HepG2 (cell line): Measurements from ENCODE around the gene MMP17. TPM values are rescaled to one million over a fixed set of nuclear protein-coding genes. Genes with fewer than 3 reads are reported as not detected.

Experiments used
- ATAC-seq: fragments of 200-7000 bp; cut with Tn5 transposase; 3 replicates; pipeline ENCODE4 v1.9.1; 2020; ENCODE audit warnings: mild to moderate bottlenecking, moderate library complexity
- BruUV-seq: library from RNA; stranded (reverse); fragments of 400-500 nt; replicated peaks from 2 replicates; lab custom pipeline; 2021; lab: Mats Ljungman, UMichigan
- CTCF ChIA-PET: fragments of 300-600 bp; formaldehyde crosslinking; extraction: SDS; loops from one replicate; lab custom pipeline; 2021; ENCODE audit warnings: low total read pairs, inconsistent platforms, low intra/inter-chr PET ratio; lab: Yijun Ruan, JAX
- POLR2A ChIA-PET: fragments of 350-600 bp; sonication (Branson Sonifier 250); formaldehyde crosslinking; loops from one replicate; lab custom pipeline; 2020; ENCODE audit warnings: antibody characterized with exemption, inconsistent platforms; lab: Yijun Ruan, JAX
- DNase-seq: peaks from one replicate; pipeline ENCODE4 v3.0.0-alpha.2; 2015; ENCODE audit warnings: low spot score
- FAIRE-seq: peaks from 3 replicates; lab custom pipeline; 2011; peaks lifted over from hg19 to GRCh38; lab: Jason Lieb, UNC
- H2AFZ ChIP-seq: one replicate; pipeline ENCODE4 v1.6.1; 2011; ENCODE audit warnings: low read length, inconsistent platforms
- H3K27ac ChIP-seq: fragments of 300-600 bp; 3 replicates; pipeline ENCODE4 v1.8.0; 2011; ENCODE audit warnings: mixed run types, mild to moderate bottlenecking, mixed read lengths, low read length, inconsistent platforms; ENCODE audit not compliant: insufficient read depth; ENCODE audit errors: extremely low read length
- H3K27me3 ChIP-seq, 2 experiments: fragments of 200-600 bp in 1 of 2; 2 replicates in 1 of 2; 3 replicates in 1 of 2; pipeline versions ENCODE4 v1.6.0 to v1.8.0; 2011; ENCODE audit warnings: low read length in 2 of 2, mild to moderate bottlenecking in 2 of 2, moderate library complexity in 2 of 2, inconsistent platforms in 1 of 2; ENCODE audit not compliant: insufficient read depth in 2 of 2, control insufficient read depth in 1 of 2
- H3K36me3 ChIP-seq, 2 experiments: fragments of 200-600 bp in 1 of 2; replicated peaks in 1 of 2; 2 replicates in 1 of 2; 3 replicates in 1 of 2; pipeline versions ENCODE4 v1.5.1 to v1.8.0; 2011; ENCODE audit warnings: low read length in 2 of 2, inconsistent platforms in 1 of 2; ENCODE audit not compliant: insufficient read depth in 2 of 2, control insufficient read depth in 1 of 2
- H3K4me1 ChIP-seq: 2 replicates; pipeline ENCODE4 v1.5.1; 2012; ENCODE audit warnings: low read length, inconsistent platforms; ENCODE audit not compliant: insufficient read depth
- H3K4me2 ChIP-seq: 2 replicates; pipeline ENCODE4 v1.6.0; 2011; ENCODE audit warnings: low read depth, low read length, inconsistent platforms
- H3K4me3 ChIP-seq, 3 experiments: fragments of 200-600 bp in 1 of 3; sonication (generic), shearing (Covaris generic) in 1 of 3; replicated peaks in 1 of 3; 2 replicates each; pipeline ENCODE4 v1.5.1; 2011 to 2016; ENCODE audit warnings: low read length in 3 of 3, inconsistent platforms in 2 of 3, low read depth in 2 of 3, mild to moderate bottlenecking in 2 of 3, control low read depth in 1 of 3, mixed read lengths in 1 of 3; ENCODE audit not compliant: insufficient read depth in 1 of 3
- H3K79me2 ChIP-seq: one replicate; pipeline ENCODE4 v1.6.1; 2011; ENCODE audit warnings: low read length, inconsistent platforms; ENCODE audit not compliant: insufficient read depth
- H3K9ac ChIP-seq: 2 replicates; pipeline ENCODE4 v1.6.0; 2011; ENCODE audit warnings: mild to moderate bottlenecking, low read depth, low read length, inconsistent platforms; ENCODE audit not compliant: insufficient read depth
- H3K9me3 ChIP-seq: 2 replicates; pipeline ENCODE4 v1.5.1; 2012; ENCODE audit warnings: mild to moderate bottlenecking, low read length
- H4K20me1 ChIP-seq: 2 replicates; pipeline ENCODE4 v1.6.0; 2011; ENCODE audit warnings: inconsistent platforms, mild to moderate bottlenecking, low read length, moderate library complexity; ENCODE audit not compliant: insufficient read depth
- AKAP8 ChIP-seq: sonication (generic); formaldehyde crosslinking; IDR thresholded peaks from 2 replicates; pipeline ENCODE4 v1.5.1; 2020; ENCODE audit warnings: mild to moderate bottlenecking, missing genetic modification reagents
- ELF1 ChIP-seq: sonication (generic); formaldehyde crosslinking; IDR thresholded peaks from 2 replicates; pipeline ENCODE4 v1.4.0; 2020; ENCODE audit warnings: missing genetic modification reagents
- FOXP1 ChIP-seq, 2 experiments: fragments of 450-650 bp in 1 of 2; IDR thresholded peaks; 2 replicates each; pipeline ENCODE4 v1.6.1; 2017 to 2018; ENCODE audit warnings: antibody characterized with exemption in 1 of 2
- HMG20B ChIP-seq: conservative IDR thresholded peaks from 2 replicates; pipeline ENCODE4 v1.6.1; 2016; ENCODE audit warnings: missing genetic modification reagents, missing compliant biosample characterization
- HNF1A ChIP-seq, 2 experiments: sonication (generic) in 1 of 2; formaldehyde crosslinking in 1 of 2; IDR thresholded peaks; 2 replicates each; pipeline versions ENCODE4 v1.4.0 to v1.6.1; 2016 to 2020; ENCODE audit warnings: borderline replicate concordance in 1 of 2, low read depth in 1 of 2, mild to moderate bottlenecking in 1 of 2, missing genetic modification reagents in 1 of 2
- ISX ChIP-seq: sonication (generic); formaldehyde crosslinking; conservative IDR thresholded peaks from 2 replicates; pipeline ENCODE4 v1.5.0; 2020; ENCODE audit warnings: missing genetic modification reagents
- KDM3A ChIP-seq: IDR thresholded peaks from 2 replicates; pipeline ENCODE4 v1.6.1; 2018; ENCODE audit warnings: low read depth, missing compliant biosample characterization
- NFE2 ChIP-seq: sonication (generic); formaldehyde crosslinking; IDR thresholded peaks from 2 replicates; pipeline ENCODE4 v1.4.0; 2020; ENCODE audit warnings: missing genetic modification reagents
- NRL ChIP-seq: sonication (generic); formaldehyde crosslinking; IDR thresholded peaks from 2 replicates; pipeline ENCODE4 v1.5.0; 2020; ENCODE audit warnings: missing genetic modification reagents, mild to moderate bottlenecking, moderate library complexity, borderline replicate concordance
- PHF21A ChIP-seq: sonication (generic); formaldehyde crosslinking; IDR thresholded peaks from 2 replicates; pipeline ENCODE4 v1.5.0; 2020; ENCODE audit warnings: mild to moderate bottlenecking, missing genetic modification reagents
- PHF5A ChIP-seq: IDR thresholded peaks from one replicate; pipeline ENCODE4 v1.6.1; 2018; ENCODE audit warnings: low read depth, missing genetic modification reagents; ENCODE audit not compliant: unreplicated experiment
- PTBP1 ChIP-seq: fragments of 200-400 bp; formaldehyde crosslinking; IDR thresholded peaks from 2 replicates; pipeline ENCODE4 v1.6.1; 2018; ENCODE audit warnings: low read length, low read depth; ENCODE audit not compliant: poor library complexity, severe bottlenecking
- TCF7L2 ChIP-seq: IDR thresholded peaks from 2 replicates; pipeline ENCODE4 v1.6.1; 2011; ENCODE audit warnings: mild to moderate bottlenecking, low read depth, low read length, moderate library complexity
- ZC3H13 ChIP-seq: sonication (generic); formaldehyde crosslinking; IDR thresholded peaks from 2 replicates; pipeline ENCODE4 v1.8.1; 2023; ENCODE audit warnings: mild to moderate bottlenecking, missing genetic modification reagents, moderate library complexity
- ZGPAT ChIP-seq: IDR thresholded peaks from 2 replicates; pipeline ENCODE4 v1.6.1; 2016; ENCODE audit warnings: mild to moderate bottlenecking
- ZNF121 ChIP-seq: sonication (generic); formaldehyde crosslinking; IDR thresholded peaks from 2 replicates; pipeline ENCODE4 v1.5.0; 2020; ENCODE audit warnings: mild to moderate bottlenecking, missing genetic modification reagents
- ZNF33B ChIP-seq: sonication (generic); formaldehyde crosslinking; IDR thresholded peaks from 2 replicates; pipeline ENCODE4 v1.5.1; 2020; ENCODE audit warnings: mild to moderate bottlenecking, missing genetic modification reagents
- ZNF432 ChIP-seq: sonication (generic); formaldehyde crosslinking; IDR thresholded peaks from 2 replicates; pipeline ENCODE4 v1.5.0; 2020; ENCODE audit warnings: missing genetic modification reagents, mild to moderate bottlenecking, borderline replicate concordance
- ZNF503 ChIP-seq: sonication (generic); formaldehyde crosslinking; IDR thresholded peaks from 2 replicates; pipeline ENCODE4 v1.4.0; 2020; ENCODE audit warnings: missing genetic modification reagents
- WGBS: methylation state at CpG from one replicate; pipeline ENCODE4 v1.1.6; 2017; ENCODE audit warnings: low lambda C conversion rate; 5-methylcytosine and 5-hydroxymethylcytosine counted together
- in situ Hi-C: cut with HindIII; loops from 2 replicates; pipeline ENCODE4 v1.10.0; 2017; ENCODE audit warnings: low pct_unique_long_range_greater_than_20kb; ENCODE audit not compliant: extremely low pct_ligation_motif_present
- intact Hi-C: fragments of 100-400 bp; cut with micrococcal nuclease; formaldehyde crosslinking; loops from one replicate; pipeline ENCODE4 v1.10.0; 2022; ENCODE audit not compliant: unreplicated experiment
- polyA plus RNA-seq, 8 experiments: library from polyadenylated mRNA; depleted of rRNA in 3 of 8; stranded (reverse) in 7 of 8; unstranded in 1 of 8; fragments of >200 nt; fragmentation: Illumina TruSeq in 4 of 8; extraction: Trizol in 4 of 8; gene quantifications; 2 replicates each; pipeline versions ENCODE4 v1.2.1 to v1.2.3, GENCODE V29; 2011 to 2016; ENCODE audit warnings: low read depth in 4 of 8, missing spikeins in 1 of 8, mixed read lengths in 1 of 8; ENCODE audit not compliant: insufficient read depth in 1 of 8
- total RNA-seq, 5 experiments: library from RNA; depleted of rRNA; stranded (reverse); fragments of >200 nt; fragmentation: Illumina TruSeq; extraction: Trizol; gene quantifications; 2 replicates each; pipeline ENCODE4 v1.2.3, GENCODE V29; 2016; ENCODE audit warnings: low read depth in 1 of 5

MMP17 gene
- total and polyA plus RNA-seq, 2 of the 13 experiments (the other 11 are each of a cell fraction or from before 2014, with no cell fraction given), result 0.55 to 0.80 TPM

GRCh38 chr12:131815131-131815530 lies 13.1 kb upstream of the MMP17 start:
- CTCF ChIA-PET, result no interaction called here
- ATAC-seq (no peak), DNase-seq (no peak), FAIRE-seq (no peak)
- peaks cover 23% of the 10 kb centered on the region for H3K4me1 ChIP-seq
- no peak overlapping the region for H3K4me3 ChIP-seq
- intact Hi-C loops, result no loop called here
- no peaks in the 10 kb centered on the region for H3K36me3 ChIP-seq
- no peak overlapping the region for H3K27ac ChIP-seq
- POLR2A ChIA-PET, result no interaction called here
- TF ChIP-seq PHF21A (CRISPR knock-in tag) (no peak), HMG20B (CRISPR knock-in tag) (no peak), AKAP8 (CRISPR knock-in tag) (no peak), TCF7L2 (no peak), PHF5A (CRISPR knock-in tag) (no peak), NFE2 (CRISPR knock-in tag) (no peak), ZNF503 (CRISPR knock-in tag) (no peak), HNF1A (IDR thresholded peaks at IDR 0.05; ENCODE audit: low read depth) (no peak), HNF1A (CRISPR knock-in tag; IDR thresholded peaks at IDR 0.05; ENCODE audit: borderline replicate concordance) (no peak), ELF1 (CRISPR knock-in tag) (no peak), ZNF432 (CRISPR knock-in tag) (no peak), NRL (CRISPR knock-in tag) (no peak), ISX (CRISPR knock-in tag) (no peak), PTBP1 (no peak), ZNF33B (CRISPR knock-in tag) (no peak), ZGPAT (no peak), ZC3H13 (CRISPR knock-in tag) (no peak), FOXP1 (IDR thresholded peaks at IDR 0.05) (no peak), FOXP1 (CRISPR knock-in tag; IDR thresholded peaks at IDR 0.05) (no peak), KDM3A (CRISPR knock-in tag) (no peak), ZNF121 (CRISPR knock-in tag) (no peak)
- 52% methylated on average over 7 of the region's 7 CpGs for WGBS
- H3K79me2 ChIP-seq, result no peaks in the 10 kb centered on the region
- no peaks in the 10 kb centered on the region for H4K20me1 ChIP-seq
- in situ Hi-C loops, result no loop called here
- H3K4me2 ChIP-seq, result no peak overlapping the region
- H3K9me3 ChIP-seq, result peaks cover 23% of the 10 kb centered on the region
- no TSS peak for BruUV-seq
- no peak overlapping the region for H2AFZ ChIP-seq
- H3K9ac ChIP-seq, result no peak overlapping the region
- no peaks in the 10 kb centered on the region; a peak in 2 of 5 replicates for H3K27me3 ChIP-seq
